MM.1S (cell line): ENCODE data around the gene STEAP1B.

Source experiments
- DNase-seq: peaks from one replicate; pipeline ENCODE4 v3.0.0-alpha.2; 2015
- H2AFZ ChIP-seq: fragments of 300-600 bp; sonication (generic); 2 replicates; pipeline ENCODE4 v1.6.0; 2016; ENCODE audit warnings: antibody characterized with exemption, low read length
- H3F3A ChIP-seq: fragments of 300-600 bp; sonication (generic); 2 replicates; pipeline ENCODE4 v1.6.1; 2016; ENCODE audit warnings: mild to moderate bottlenecking, antibody characterized with exemption, low read length, moderate library complexity, mixed read lengths; ENCODE audit not compliant: insufficient read depth
- H3K27ac ChIP-seq: fragments of 300-600 bp; sonication (generic); 2 replicates; pipeline ENCODE4 v1.5.1; 2016; ENCODE audit warnings: mild to moderate bottlenecking, low read length
- H3K27me3 ChIP-seq: fragments of 300-600 bp; sonication (generic); replicated peaks from 2 replicates; pipeline ENCODE4 v1.6.0; 2016; ENCODE audit warnings: low read length; ENCODE audit not compliant: insufficient read depth
- H3K36me3 ChIP-seq: fragments of 300-600 bp; sonication (generic); replicated peaks from 2 replicates; pipeline ENCODE4 v1.6.1; 2016; ENCODE audit warnings: mild to moderate bottlenecking, low read length, mixed read lengths; ENCODE audit not compliant: insufficient read depth
- H3K4me1 ChIP-seq: fragments of 300-600 bp; sonication (generic); 2 replicates; pipeline ENCODE4 v1.6.1; 2016; ENCODE audit warnings: low read length, mixed read lengths
- H3K4me2 ChIP-seq: fragments of 300-600 bp; sonication (generic); 2 replicates; pipeline ENCODE4 v1.6.0; 2016; ENCODE audit warnings: low read depth, low read length
- H3K4me3 ChIP-seq: fragments of 300-600 bp; sonication (generic); 2 replicates; pipeline ENCODE4 v1.5.1; 2016; ENCODE audit warnings: low read length, mixed read lengths
- H3K79me2 ChIP-seq: fragments of 300-600 bp; sonication (generic); 2 replicates; pipeline ENCODE4 v1.6.1; 2016; ENCODE audit warnings: mixed run types, low read length, mixed read lengths
- H3K9ac ChIP-seq: fragments of 300-600 bp; sonication (generic); 2 replicates; pipeline ENCODE4 v1.6.1; 2016; ENCODE audit warnings: low read length, mixed read lengths
- H3K9me2 ChIP-seq: fragments of 300-600 bp; sonication (generic); replicated peaks from 2 replicates; pipeline ENCODE4 v1.6.1; 2016; ENCODE audit warnings: mild to moderate bottlenecking, low read length, mixed read lengths; ENCODE audit not compliant: insufficient read depth
- H3K9me3 ChIP-seq: fragments of 300-600 bp; sonication (generic); replicated peaks from 2 replicates; pipeline ENCODE4 v1.6.1; 2016; ENCODE audit warnings: mild to moderate bottlenecking, low read length, mixed read lengths; ENCODE audit not compliant: insufficient read depth
- H4K20me1 ChIP-seq: fragments of 300-600 bp; sonication (generic); 2 replicates; pipeline ENCODE4 v1.6.1; 2016; ENCODE audit warnings: mild to moderate bottlenecking, low read length, moderate library complexity, mixed read lengths; ENCODE audit not compliant: insufficient read depth
- EZH2 ChIP-seq: fragments of 300-600 bp; sonication (generic); optimal IDR thresholded peaks from 2 replicates; pipeline ENCODE3; 2017; ENCODE audit warnings: low read depth, mild to moderate bottlenecking, antibody characterized with exemption, low read length, mixed read lengths
- EZH2phosphoT487 ChIP-seq: fragments of 300-600 bp; sonication (generic); IDR thresholded peaks from 2 replicates; pipeline ENCODE4 v1.6.1; 2018; ENCODE audit warnings: antibody characterized with exemption, low read length
- TF ChIP-seq, protein P1 (sequence below): fragments of 300-600 bp; sonication (generic); IDR thresholded peaks from 2 replicates; pipeline ENCODE4 v1.5.1; 2016; ENCODE audit warnings: antibody characterized with exemption, low read length, mixed read lengths

STEAP1B gene

GRCh38 chr7:22411977-22412693, 87.9 kb downstream of the STEAP1B start:
- H3K27me3 ChIP-seq: no peaks in the 10 kb centered on the region
- H3K9me2 ChIP-seq: no peaks in the 10 kb centered on the region
- no peaks in the 10 kb centered on the region for H3F3A ChIP-seq
- no peaks in the 10 kb centered on the region for H3K9me3 ChIP-seq
- no peak overlapping the region for H3K27ac ChIP-seq
- H3K4me1 ChIP-seq: no peaks in the 10 kb centered on the region
- no peak overlapping the region for H3K9ac ChIP-seq
- no peak for DNase-seq
- H2AFZ ChIP-seq: no peak overlapping the region
- no peak overlapping the region for H3K4me2 ChIP-seq
- no peaks in the 10 kb centered on the region for H3K79me2 ChIP-seq
- no peak overlapping the region for H3K4me3 ChIP-seq
- no peaks in the 10 kb centered on the region for H3K36me3 ChIP-seq
- TF ChIP-seq EZH2phosphoT487 (no peak), EZH2 (no peak)
- TF ChIP-seq, protein P1, sequence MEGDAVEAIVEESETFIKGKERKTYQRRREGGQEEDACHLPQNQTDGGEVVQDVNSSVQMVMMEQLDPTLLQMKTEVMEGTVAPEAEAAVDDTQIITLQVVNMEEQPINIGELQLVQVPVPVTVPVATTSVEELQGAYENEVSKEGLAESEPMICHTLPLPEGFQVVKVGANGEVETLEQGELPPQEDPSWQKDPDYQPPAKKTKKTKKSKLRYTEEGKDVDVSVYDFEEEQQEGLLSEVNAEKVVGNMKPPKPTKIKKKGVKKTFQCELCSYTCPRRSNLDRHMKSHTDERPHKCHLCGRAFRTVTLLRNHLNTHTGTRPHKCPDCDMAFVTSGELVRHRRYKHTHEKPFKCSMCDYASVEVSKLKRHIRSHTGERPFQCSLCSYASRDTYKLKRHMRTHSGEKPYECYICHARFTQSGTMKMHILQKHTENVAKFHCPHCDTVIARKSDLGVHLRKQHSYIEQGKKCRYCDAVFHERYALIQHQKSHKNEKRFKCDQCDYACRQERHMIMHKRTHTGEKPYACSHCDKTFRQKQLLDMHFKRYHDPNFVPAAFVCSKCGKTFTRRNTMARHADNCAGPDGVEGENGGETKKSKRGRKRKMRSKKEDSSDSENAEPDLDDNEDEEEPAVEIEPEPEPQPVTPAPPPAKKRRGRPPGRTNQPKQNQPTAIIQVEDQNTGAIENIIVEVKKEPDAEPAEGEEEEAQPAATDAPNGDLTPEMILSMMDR: no peak
- H4K20me1 ChIP-seq: no peaks in the 10 kb centered on the region

DNA sequence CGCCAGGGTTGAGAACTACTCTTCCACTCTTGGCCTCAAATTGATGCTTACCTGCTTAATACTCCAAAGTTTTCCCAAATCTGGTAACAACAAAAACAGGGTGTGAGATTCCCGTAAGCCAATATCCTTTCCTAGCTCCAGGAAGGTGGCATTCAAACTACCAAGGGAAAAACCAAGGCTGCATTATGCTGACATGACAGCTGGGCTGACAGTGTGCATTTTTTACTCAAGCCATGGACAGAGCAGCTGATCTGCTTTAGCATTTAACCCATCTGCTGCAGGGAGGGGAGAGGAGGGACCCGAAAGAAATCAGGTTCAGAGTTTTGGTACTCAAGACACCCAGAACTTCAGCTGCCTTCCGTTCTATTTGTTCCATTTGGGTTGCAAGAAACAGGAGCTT, 93.3 kb downstream of the STEAP1B start:
- H3K4me1 ChIP-seq: peaks cover 8% of the 10 kb centered on the region
- DNase-seq: no peak

DNA sequence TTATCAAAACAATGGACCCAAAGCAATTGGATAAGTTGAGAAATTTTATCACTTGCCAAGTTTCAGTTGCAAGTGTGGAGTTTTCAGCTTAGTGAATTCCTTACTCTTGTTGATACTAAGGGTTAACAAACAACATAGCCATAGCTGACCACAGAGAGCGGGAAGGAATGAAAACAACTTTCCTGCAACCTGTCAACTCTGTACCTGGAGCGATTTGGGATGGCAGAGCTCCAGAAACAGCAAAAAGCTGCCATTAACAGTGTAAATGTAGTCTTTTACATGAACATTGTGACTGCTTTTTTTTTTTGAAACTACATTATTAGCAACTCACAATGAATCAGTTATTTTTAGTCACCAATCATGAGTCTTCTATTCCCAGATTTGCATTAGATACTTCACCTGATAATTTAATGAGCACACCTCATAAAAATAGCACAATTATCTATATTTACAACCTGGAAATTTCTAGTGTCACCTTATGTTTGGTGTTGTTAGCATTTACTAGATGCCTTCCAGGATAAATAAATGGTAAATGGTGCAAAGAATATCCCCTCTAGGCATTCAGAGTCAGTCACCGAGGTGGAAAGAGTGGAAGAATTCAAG, 95.5 kb downstream of the STEAP1B start:
- Histone ChIP-seq H3K4me3 (no peak overlapping the region), H3K27me3 (no peaks in the 10 kb centered on the region), H3F3A (no peaks in the 10 kb centered on the region), H3K36me3 (no peaks in the 10 kb centered on the region), H3K9me2 (no peaks in the 10 kb centered on the region), H3K79me2 (no peaks in the 10 kb centered on the region), H4K20me1 (no peaks in the 10 kb centered on the region), H3K4me2 (no peak overlapping the region), H3K9me3 (no peaks in the 10 kb centered on the region), H3K27ac (no peak overlapping the region), H3K9ac (no peak overlapping the region), H2AFZ (no peak overlapping the region), H3K4me1 (peaks cover 8% of the 10 kb centered on the region)
- TF ChIP-seq EZH2phosphoT487 (no peak), EZH2 (no peak)
- TF ChIP-seq, protein P1: no peak
- DNase-seq: no peak

More for the DNA sequence above, 93.3 kb downstream of the STEAP1B start:
- H3K9ac ChIP-seq: no peak overlapping the region
- no peak overlapping the region for H2AFZ ChIP-seq
- H4K20me1 ChIP-seq: no peaks in the 10 kb centered on the region
- H3K9me2 ChIP-seq: no peaks in the 10 kb centered on the region
- no peaks in the 10 kb centered on the region for H3K27me3 ChIP-seq
- no peaks in the 10 kb centered on the region for H3K9me3 ChIP-seq
- TF ChIP-seq, protein P1: no peak
- TF ChIP-seq EZH2phosphoT487 (no peak), EZH2 (no peak)
- no peaks in the 10 kb centered on the region for H3K79me2 ChIP-seq
- H3F3A ChIP-seq: no peaks in the 10 kb centered on the region
- no peak overlapping the region for H3K4me3 ChIP-seq
- no peak overlapping the region for H3K4me2 ChIP-seq
- no peaks in the 10 kb centered on the region for H3K36me3 ChIP-seq
- H3K27ac ChIP-seq: no peak overlapping the region
